Neuronal stem cell (in vitro differentiated cells): ENCODE results near the gene DYRK3.

Source experiments
- DNase-seq: peaks from one replicate; pipeline ENCODE4 v3.0.0-alpha.2; 2013; ENCODE audit warnings: low spot score
- H2AFZ ChIP-seq: one replicate; pipeline ENCODE4 v1.6.1; 2013; ENCODE audit warnings: mild to moderate bottlenecking, low read length, inconsistent platforms
- H2AK5ac ChIP-seq: 2 replicates; pipeline ENCODE4 v1.6.1; 2013; ENCODE audit warnings: low read depth, mild to moderate bottlenecking, inconsistent platforms, low read length, moderate library complexity, mixed read lengths
- H2BK120ac ChIP-seq: 2 replicates; pipeline ENCODE4 v1.6.1; 2013; ENCODE audit warnings: low read depth, mild to moderate bottlenecking, inconsistent platforms, low read length, moderate library complexity, mixed read lengths
- H2BK12ac ChIP-seq: one replicate; pipeline ENCODE4 v1.6.1; 2013; ENCODE audit warnings: low read length, inconsistent platforms
- H2BK15ac ChIP-seq: 2 replicates; pipeline ENCODE4 v1.6.1; 2013; ENCODE audit warnings: mild to moderate bottlenecking, low read length, inconsistent platforms, mixed read lengths
- H2BK5ac ChIP-seq: one replicate; pipeline ENCODE4 v1.6.1; 2013; ENCODE audit warnings: inconsistent platforms, mild to moderate bottlenecking, low read length, moderate library complexity
- H3K14ac ChIP-seq: one replicate; pipeline ENCODE4 v1.6.1; 2013; ENCODE audit warnings: low read length, inconsistent platforms
- H3K18ac ChIP-seq: 2 replicates; pipeline ENCODE4 v1.6.1; 2013; ENCODE audit warnings: low read length, inconsistent platforms
- H3K23ac ChIP-seq: 2 replicates; pipeline ENCODE4 v1.6.1; 2013; ENCODE audit warnings: low read depth, mild to moderate bottlenecking, mixed read lengths, low read length, inconsistent platforms; ENCODE audit not compliant: poor library complexity
- H3K27ac ChIP-seq: replicated peaks from 3 replicates; pipeline ENCODE4 v1.5.1; 2013; ENCODE audit warnings: low read length, inconsistent platforms
- H3K27me3 ChIP-seq, 3 experiments: 2 replicates each; pipeline ENCODE4 v1.6.1; 2013; ENCODE audit warnings: low read length in 3 of 3, mild to moderate bottlenecking in 2 of 3, inconsistent platforms in 1 of 3, low read depth in 1 of 3, mixed read lengths in 1 of 3, moderate library complexity in 1 of 3; ENCODE audit not compliant: control insufficient read depth in 3 of 3, insufficient read depth in 3 of 3
- H3K36me3 ChIP-seq, 2 donors: replicated peaks in 1 of 2; 2 replicates each; pipeline ENCODE4 v1.6.1; 2013; ENCODE audit warnings: low read length in 2 of 2; ENCODE audit not compliant: control insufficient read depth in 2 of 2, insufficient read depth in 2 of 2
- H3K4ac ChIP-seq: 2 replicates; pipeline ENCODE4 v1.6.1; 2013; ENCODE audit warnings: inconsistent platforms, mild to moderate bottlenecking, low read length, moderate library complexity
- H3K4me1 ChIP-seq, 2 donors: 1 replicate in 1 of 2; 2 replicates in 1 of 2; pipeline ENCODE4 v1.6.1; 2013; ENCODE audit warnings: low read length in 2 of 2, low read depth in 1 of 2; ENCODE audit not compliant: control insufficient read depth in 2 of 2, insufficient read depth in 1 of 2
- H3K4me2 ChIP-seq: one replicate; pipeline ENCODE4 v1.6.1; 2013; ENCODE audit warnings: mild to moderate bottlenecking, low read length, inconsistent platforms; ENCODE audit not compliant: insufficient read depth, poor library complexity, severe bottlenecking
- H3K4me3 ChIP-seq, 2 donors: 2 replicates each; pipeline ENCODE4 v1.5.1; 2013; ENCODE audit warnings: low read length in 2 of 2, mild to moderate bottlenecking in 2 of 2, inconsistent platforms in 1 of 2, moderate library complexity in 1 of 2
- H3K79me1 ChIP-seq: one replicate; pipeline ENCODE4 v1.6.1; 2013; ENCODE audit warnings: low read depth, mild to moderate bottlenecking, inconsistent platforms, low read length, moderate library complexity
- H3K9ac ChIP-seq: one replicate; pipeline ENCODE4 v1.6.1; 2013; ENCODE audit warnings: mild to moderate bottlenecking, low read depth, low read length, inconsistent platforms; ENCODE audit not compliant: poor library complexity
- H3K9me3 ChIP-seq, 2 donors: replicated peaks in 1 of 2; 2 replicates each; pipeline versions ENCODE3 to v1.6.1; 2013; ENCODE audit warnings: low read length in 2 of 2, mild to moderate bottlenecking in 2 of 2, inconsistent platforms in 1 of 2, low read depth in 1 of 2, mixed read lengths in 1 of 2, moderate library complexity in 1 of 2; ENCODE audit not compliant: control insufficient read depth in 2 of 2, insufficient read depth in 1 of 2
- H4K8ac ChIP-seq: one replicate; pipeline ENCODE4 v1.6.1; 2013; ENCODE audit warnings: low read depth, mild to moderate bottlenecking, inconsistent platforms, low read length, moderate library complexity
- H4K91ac ChIP-seq: one replicate; pipeline ENCODE4 v1.6.1; 2013; ENCODE audit warnings: low read length, low read depth, mild to moderate bottlenecking, inconsistent platforms; ENCODE audit not compliant: poor library complexity
- WGBS, 2 donors: extraction: QIAGEN DNeasy Blood & Tissue Kit; methylation state at CpG; one replicate each; pipeline ENCODE4 v1.1.7; 2013; ENCODE audit warnings: missing lambda C conversion rate in 2 of 2, mixed read lengths in 1 of 2; ENCODE audit not compliant: insufficient read length in 2 of 2, insufficient replicate concordance in 1 of 2; ENCODE audit errors: extremely low coverage in 2 of 2; 5-methylcytosine and 5-hydroxymethylcytosine counted together

Gene DYRK3

DNA sequence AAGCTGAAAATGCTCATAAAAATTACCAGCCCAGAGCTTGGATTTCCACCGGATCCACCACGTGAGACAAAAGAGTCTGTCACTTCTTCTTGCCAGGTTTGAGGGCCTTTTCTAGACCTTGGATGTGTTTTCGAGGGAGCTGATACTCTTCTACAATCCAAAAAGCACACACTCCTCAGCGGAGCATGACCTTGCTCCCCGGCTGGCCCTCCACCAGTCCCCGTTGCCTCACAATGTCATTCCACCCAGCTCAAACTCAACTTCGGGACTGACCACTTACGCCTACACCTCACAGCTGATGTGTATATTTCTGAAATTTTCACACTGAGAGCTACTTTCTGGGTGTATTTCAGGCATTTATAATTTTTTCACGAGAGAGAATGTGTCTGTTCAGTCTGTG is 43.6 kb upstream of the DYRK3 start:
- Histone ChIP-seq H3K9me3 (no peaks in the 10 kb centered on the region), H3K79me1 (no peaks in the 10 kb centered on the region), H3K4ac (no peak overlapping the region), H3K36me3 (peaks cover 8 to 79% of the 10 kb centered on the region in 2 donors), H3K9ac (no peak overlapping the region), H3K4me1 (peaks cover 8 to 12% of the 10 kb centered on the region in 2 donors), H3K18ac (no peak overlapping the region), H2AFZ (no peak overlapping the region), H3K23ac (no peak overlapping the region), H3K4me3 (no peak overlapping the region), H2BK5ac (no peak overlapping the region), H3K27me3 (no peaks in the 10 kb centered on the region), H2BK15ac (no peak overlapping the region), H2BK120ac (no peak overlapping the region), H4K8ac (no peak overlapping the region), H4K91ac (no peak overlapping the region), H3K27ac (no peak overlapping the region), H3K4me2 (no peak overlapping the region), H2BK12ac (no peak overlapping the region), H2AK5ac (no peak overlapping the region), H3K14ac (no peak overlapping the region)
- no CpG with 5 or more reads among the region's 9 CpGs for WGBS, 2 donors
- no peak for DNase-seq

DNA sequence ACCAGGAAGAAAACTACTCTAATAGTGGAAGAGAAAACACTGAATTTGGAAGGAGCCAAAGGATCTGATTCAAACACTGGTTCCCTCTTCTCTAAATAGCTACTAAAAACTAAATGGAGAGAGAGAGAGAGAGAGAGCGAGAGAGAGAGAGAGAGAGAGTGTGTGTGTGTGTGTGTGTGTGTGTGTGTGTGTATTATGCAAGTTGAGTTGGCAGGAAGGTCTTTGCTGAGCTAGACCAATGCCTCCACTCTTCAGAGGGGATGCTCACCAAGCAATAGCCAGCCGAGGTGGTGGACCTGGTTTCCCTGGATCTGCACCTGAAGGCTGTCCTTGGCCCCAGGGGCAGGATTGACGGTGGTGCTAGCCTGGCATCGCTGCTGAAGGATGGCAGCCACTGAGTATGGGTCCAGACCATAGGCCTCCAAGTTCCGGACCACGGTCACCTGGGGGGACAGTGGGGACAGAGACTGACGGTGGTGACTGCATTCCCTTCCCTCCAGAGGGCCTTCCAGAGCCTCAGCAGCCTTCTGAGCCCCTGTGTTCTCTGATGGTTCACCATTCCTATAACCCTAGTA is 41.9 kb upstream of the DYRK3 start:
- Histone ChIP-seq H4K8ac (no peak overlapping the region), H3K36me3 (peaks cover 11 to 92% of the 10 kb centered on the region in 2 donors), H2BK12ac (no peak overlapping the region), H2BK5ac (no peak overlapping the region), H4K91ac (no peak overlapping the region), H3K27ac (no peak overlapping the region), H2AFZ (no peak overlapping the region), H3K4me3 (no peak overlapping the region), H3K27me3 (no peaks in the 10 kb centered on the region), H3K4me1 (peaks cover under 1 to 2% of the 10 kb centered on the region in 2 donors), H3K9ac (no peak overlapping the region), H2BK15ac (no peak overlapping the region), H3K18ac (no peak overlapping the region), H3K14ac (no peak overlapping the region), H3K4ac (no peak overlapping the region), H3K4me2 (no peak overlapping the region), H2AK5ac (no peak overlapping the region), H3K23ac (no peak overlapping the region), H3K79me1 (no peaks in the 10 kb centered on the region), H2BK120ac (no peak overlapping the region), H3K9me3 (no peaks in the 10 kb centered on the region)
- no CpG with 5 or more reads among the region's 7 CpGs for WGBS, 2 donors
- DNase-seq = no peak

- Histone ChIP-seq H2BK5ac (no peak overlapping the region), H3K18ac (no peak overlapping the region), H3K9ac (no peak overlapping the region), H3K4me1 (peaks cover 0 to 1% of the 10 kb centered on the region in 2 donors), H3K79me1 (no peaks in the 10 kb centered on the region), H2AK5ac (no peak overlapping the region), H2BK12ac (no peak overlapping the region), H2BK120ac (no peak overlapping the region), H3K23ac (no peak overlapping the region), H4K91ac (no peak overlapping the region), H2BK15ac (no peak overlapping the region), H3K4me3 (no peak overlapping the region), H3K9me3 (no peaks in the 10 kb centered on the region), H3K36me3 (peaks cover 16 to 95% of the 10 kb centered on the region in 2 donors), H4K8ac (no peak overlapping the region), H3K14ac (no peak overlapping the region), H2AFZ (no peak overlapping the region), H3K27ac (no peak overlapping the region), H3K4ac (no peak overlapping the region), H3K27me3 (no peaks in the 10 kb centered on the region), H3K4me2 (no peak overlapping the region)
- DNase-seq = no peak
- no CpG with 5 or more reads among the region's 7 CpGs for WGBS, 2 donors
These were observed 39.6 kb upstream of the DYRK3 start for GRCh38 chr1:206595581-206596318.

- Histone ChIP-seq H2BK5ac (no peak overlapping the region), H3K4ac (no peak overlapping the region), H4K91ac (no peak overlapping the region), H3K4me1 (no peaks in the 10 kb centered on the region), H3K14ac (no peak overlapping the region), H3K18ac (no peak overlapping the region), H2BK120ac (no peak overlapping the region), H3K36me3 (peaks cover 16 to 91% of the 10 kb centered on the region in 2 donors), H3K9me3 (no peaks in the 10 kb centered on the region), H2BK12ac (no peak overlapping the region), H3K27ac (no peak overlapping the region), H3K4me2 (no peak overlapping the region), H3K79me1 (no peaks in the 10 kb centered on the region), H3K9ac (no peak overlapping the region), H3K23ac (no peak overlapping the region), H3K27me3 (no peaks in the 10 kb centered on the region), H3K4me3 (no peak overlapping the region), H2AFZ (no peak overlapping the region), H2BK15ac (no peak overlapping the region), H4K8ac (no peak overlapping the region), H2AK5ac (no peak overlapping the region)
- WGBS, 2 donors = no CpG with 5 or more reads among the region's 1 CpG
- DNase-seq = no peak
These were observed 39.0 kb upstream of the DYRK3 start for GRCh38 chr1:206596319-206596666.
